Kidney (tissue), 14 donors: ENCODE data around the gene SIX3. TPM values are rescaled to one million over a fixed set of nuclear protein-coding genes. Genes with fewer than 3 reads are reported as not detected.
A peak's percentile ranks its signal among the peaks of the same experiment; 100 is the strongest.

Source experiments
- DNase-seq, 5 donors: peaks; one replicate each; pipeline ENCODE4 v3.0.0-alpha.2; 2013 to 2020
- FAIRE-seq: peaks from 2 replicates; lab custom pipeline; 2012; peaks lifted over from hg19 to GRCh38; lab: Jason Lieb, UNC
- H3K27ac ChIP-seq, 2 donors: one replicate each; pipeline ENCODE4 v1.7.0; 2013; ENCODE audit warnings: low read depth in 2 of 2, low read length in 2 of 2, inconsistent platforms in 1 of 2
- H3K27me3 ChIP-seq: one replicate; pipeline ENCODE4 v1.7.1; 2013; ENCODE audit warnings: low read length, inconsistent platforms; ENCODE audit not compliant: control insufficient read depth, insufficient read depth
- H3K36me3 ChIP-seq, 3 donors: one replicate each; pipeline versions ENCODE4 v1.7.0 to v1.7.1; 2013; ENCODE audit warnings: low read length in 3 of 3, control low read depth in 1 of 3, inconsistent platforms in 1 of 3; ENCODE audit not compliant: insufficient read depth in 3 of 3, control insufficient read depth in 2 of 3
- H3K4me1 ChIP-seq, 3 donors: one replicate each; pipeline versions ENCODE4 v1.7.0 to v1.7.1; 2013; ENCODE audit warnings: low read length in 3 of 3, inconsistent platforms in 1 of 3, low read depth in 1 of 3; ENCODE audit not compliant: control insufficient read depth in 2 of 3, insufficient read depth in 2 of 3
- H3K4me3 ChIP-seq, 3 donors: one replicate each; pipeline versions ENCODE4 v1.7.0 to v1.8.1; 2013; ENCODE audit warnings: low read length in 3 of 3, control low read depth in 1 of 3, inconsistent platforms in 1 of 3
- H3K9ac ChIP-seq, 3 donors: one replicate each; pipeline versions ENCODE4 v1.7.0 to v1.7.1; 2013; ENCODE audit warnings: low read length in 3 of 3, control low read depth in 1 of 3, inconsistent platforms in 1 of 3
- H3K9me3 ChIP-seq, 3 donors: one replicate each; pipeline versions ENCODE4 v1.7.0 to v1.7.1; 2013; ENCODE audit warnings: low read length in 3 of 3, control low read depth in 1 of 3, inconsistent platforms in 1 of 3; ENCODE audit not compliant: control insufficient read depth in 2 of 3, insufficient read depth in 1 of 3
- intact Hi-C: fragments of 100-400 bp; cut with DNase I; formaldehyde crosslinking; loops from one replicate; pipeline ENCODE4 v1.11.1; 2022
- polyA plus RNA-seq: library from polyadenylated mRNA; stranded (reverse); fragments of 350-450 nt; fragmentation: Illumina TruSeq; extraction: RNeasy Lipid Tissue Mini Kit (QIAGEN cat#74804); gene quantifications from one replicate; pipeline ENCODE4 v1.2.3, GENCODE V29; 2014; ENCODE audit warnings: low read depth, low replicate concordance; ENCODE audit not compliant: insufficient read depth
- total RNA-seq: library from RNA; stranded (reverse); fragmentation: NEBNext Ultra II Directional; extraction: Animal tissue kit (Norgen Biotek cat#: 25700); gene quantifications from one replicate; pipeline ENCODE4 v1.2.1, GENCODE V29; 2021
- TF ChIP-seq, protein P1 (sequence below): IDR thresholded peaks from 3 replicates; pipeline ENCODE4 v1.5.1; 2012; ENCODE audit warnings: mild to moderate bottlenecking, moderate library complexity, borderline replicate concordance; ENCODE audit not compliant: insufficient read depth; ENCODE audit errors: extremely low read depth
- donor health status: control.
- donor health status: control.
- donor health status: control.
- donor health status: control.
- donor health status: control.
- donor health status: DM: yes; HTN: yes; CAD: no.
- donor health status: Normal renal cell carcinoma (clear cell type).

SIX3 gene
- total and polyA plus RNA-seq, 2 donors from 2014 or later = 0.16 to 0.19 TPM

DNA sequence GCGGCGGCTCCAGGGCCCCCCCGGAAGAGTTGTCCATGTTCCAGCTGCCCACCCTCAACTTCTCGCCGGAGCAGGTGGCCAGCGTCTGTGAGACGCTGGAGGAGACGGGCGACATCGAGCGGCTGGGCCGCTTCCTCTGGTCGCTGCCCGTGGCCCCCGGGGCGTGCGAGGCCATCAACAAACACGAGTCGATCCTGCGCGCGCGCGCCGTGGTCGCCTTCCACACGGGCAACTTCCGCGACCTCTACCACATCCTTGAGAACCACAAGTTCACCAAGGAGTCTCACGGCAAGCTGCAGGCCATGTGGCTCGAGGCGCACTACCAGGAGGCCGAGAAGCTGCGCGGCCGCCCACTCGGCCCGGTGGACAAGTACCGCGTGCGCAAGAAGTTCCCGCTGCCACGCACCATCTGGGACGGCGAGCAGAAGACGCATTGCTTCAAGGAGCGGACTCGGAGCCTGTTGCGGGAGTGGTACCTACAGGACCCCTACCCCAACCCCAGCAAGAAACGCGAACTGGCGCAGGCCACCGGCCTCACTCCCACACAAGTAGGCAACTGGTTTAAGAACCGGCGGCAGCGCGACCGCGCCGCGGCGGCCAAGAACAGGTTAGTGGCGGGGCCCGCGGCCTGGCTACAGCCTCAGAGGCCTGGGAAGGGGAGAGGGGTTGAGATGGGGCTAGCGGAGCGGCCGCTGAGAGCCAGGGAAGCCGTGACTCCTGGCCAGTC lies 965 bp downstream of the SIX3 start:
- FAIRE-seq (no peak), DNase-seq (peak in 2 of 5 donors; percentile 38 to 42)
- H3K9ac ChIP-seq = no peak overlapping the region
- no peak overlapping the region for H3K27ac ChIP-seq
- no peak overlapping the region for H3K4me3 ChIP-seq
- H3K27me3 ChIP-seq = peaks cover 64% of the 10 kb centered on the region
- TF ChIP-seq, protein P1, sequence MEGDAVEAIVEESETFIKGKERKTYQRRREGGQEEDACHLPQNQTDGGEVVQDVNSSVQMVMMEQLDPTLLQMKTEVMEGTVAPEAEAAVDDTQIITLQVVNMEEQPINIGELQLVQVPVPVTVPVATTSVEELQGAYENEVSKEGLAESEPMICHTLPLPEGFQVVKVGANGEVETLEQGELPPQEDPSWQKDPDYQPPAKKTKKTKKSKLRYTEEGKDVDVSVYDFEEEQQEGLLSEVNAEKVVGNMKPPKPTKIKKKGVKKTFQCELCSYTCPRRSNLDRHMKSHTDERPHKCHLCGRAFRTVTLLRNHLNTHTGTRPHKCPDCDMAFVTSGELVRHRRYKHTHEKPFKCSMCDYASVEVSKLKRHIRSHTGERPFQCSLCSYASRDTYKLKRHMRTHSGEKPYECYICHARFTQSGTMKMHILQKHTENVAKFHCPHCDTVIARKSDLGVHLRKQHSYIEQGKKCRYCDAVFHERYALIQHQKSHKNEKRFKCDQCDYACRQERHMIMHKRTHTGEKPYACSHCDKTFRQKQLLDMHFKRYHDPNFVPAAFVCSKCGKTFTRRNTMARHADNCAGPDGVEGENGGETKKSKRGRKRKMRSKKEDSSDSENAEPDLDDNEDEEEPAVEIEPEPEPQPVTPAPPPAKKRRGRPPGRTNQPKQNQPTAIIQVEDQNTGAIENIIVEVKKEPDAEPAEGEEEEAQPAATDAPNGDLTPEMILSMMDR = no peak
- H3K36me3 ChIP-seq = no peaks in the 10 kb centered on the region
- peaks cover 0 to 7% (median 0%) of the 10 kb centered on the region in 3 donors for H3K4me1 ChIP-seq
- intact Hi-C loops = no loop called here
- H3K9me3 ChIP-seq = no peaks in the 10 kb centered on the region

DNA sequence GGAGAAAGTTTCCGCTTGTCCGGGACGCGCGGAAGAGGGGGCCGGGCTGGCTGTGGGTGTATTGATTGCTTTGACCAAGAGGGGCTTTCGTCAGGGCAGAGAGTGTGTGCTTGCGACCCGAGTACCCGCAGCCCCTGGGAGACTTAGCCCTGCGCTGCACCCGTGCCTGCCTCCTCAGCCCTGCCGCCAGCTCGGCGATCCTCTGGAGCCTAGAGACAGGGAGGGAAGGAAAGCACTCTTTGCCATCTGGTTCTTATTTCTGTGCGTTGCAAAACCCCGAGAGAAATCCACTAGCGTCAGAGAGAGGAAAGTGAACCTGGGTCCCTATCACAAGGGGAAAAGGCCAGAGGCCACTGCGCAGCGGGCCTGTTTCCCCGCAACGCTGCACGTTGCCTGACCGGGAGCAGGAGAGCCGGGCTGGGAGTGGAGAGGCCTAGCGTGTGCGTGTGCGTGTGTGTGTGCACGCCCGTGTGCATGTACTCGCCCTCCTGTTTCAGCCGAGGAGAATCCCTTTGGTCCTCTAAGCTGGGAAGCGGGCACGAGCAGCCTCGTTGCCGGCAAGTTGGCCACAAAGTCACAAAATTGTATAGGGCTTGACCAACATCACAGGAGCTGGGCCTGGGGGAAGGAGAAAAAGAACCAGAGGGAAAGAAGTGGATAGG lies 1.7 kb downstream of the SIX3 start:
- no peak for FAIRE-seq
- H3K4me1 ChIP-seq = peaks cover 0 to 4% (median 0%) of the 10 kb centered on the region in 3 donors

DNA sequence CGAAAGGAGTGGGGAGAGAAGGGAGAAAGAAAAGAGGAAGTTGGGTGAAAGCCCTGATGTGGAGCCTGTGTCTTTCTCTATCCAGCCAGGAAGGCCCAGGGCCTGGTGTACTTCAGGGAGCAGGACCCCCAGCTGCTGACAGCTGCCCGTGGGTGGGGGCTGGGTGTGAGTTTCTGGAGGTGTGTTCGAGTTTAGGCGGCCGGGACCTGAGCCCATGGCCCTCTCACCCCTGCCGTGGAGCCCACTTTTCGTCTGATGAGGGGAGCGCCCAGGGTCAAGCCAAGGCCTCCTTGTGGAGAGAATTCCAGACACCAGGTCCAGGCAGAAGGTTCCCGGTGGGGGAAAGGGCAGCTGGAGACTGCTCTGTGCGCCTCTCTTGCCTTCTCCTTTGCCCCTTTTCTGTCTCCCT lies 2.2 kb downstream of the SIX3 start:
- DNase-seq (no peak), FAIRE-seq (no peak)
- Histone ChIP-seq H3K27me3 (peaks cover 76% of the 10 kb centered on the region), H3K27ac (no peak overlapping the region), H3K9ac (no peak overlapping the region), H3K36me3 (no peaks in the 10 kb centered on the region), H3K4me3 (no peak overlapping the region), H3K9me3 (no peaks in the 10 kb centered on the region), H3K4me1 (no peaks in the 10 kb centered on the region)
- TF ChIP-seq, protein P1 = no peak
- intact Hi-C loops = no loop called here

More for the DNA sequence above, 1.7 kb downstream of the SIX3 start:
- Histone ChIP-seq H3K4me3 (no peak overlapping the region), H3K9ac (no peak overlapping the region), H3K9me3 (no peaks in the 10 kb centered on the region), H3K27ac (no peak overlapping the region), H3K27me3 (peaks cover 71% of the 10 kb centered on the region), H3K36me3 (no peaks in the 10 kb centered on the region)
- intact Hi-C loops = no loop called here
- no peak for DNase-seq
- TF ChIP-seq, protein P1 = no peak
